GM23338 (cell line): Measurements from ENCODE around the gene MED1. TPM values are rescaled to one million over a fixed set of nuclear protein-coding genes. Genes with fewer than 3 reads are reported as not detected.

Experiments used
- ATAC-seq: fragments of 200-7000 bp; cut with Tn5 transposase; 3 replicates; pipeline ENCODE4 v1.9.1; 2020
- DNase-seq: peaks from one replicate; pipeline ENCODE4 v3.0.0-alpha.2; 2015; ENCODE audit warnings: low spot score
- H2AFZ ChIP-seq: fragments of 200-600 bp; sonication (generic); 2 replicates; pipeline ENCODE4 v1.8.0; 2016; ENCODE audit warnings: antibody characterized with exemption, mild to moderate bottlenecking, moderate library complexity
- H3F3A ChIP-seq: fragments of 200-600 bp; sonication (generic); replicated peaks from 2 replicates; pipeline ENCODE4 v1.8.0; 2017; ENCODE audit warnings: antibody characterized with exemption, mixed run types, low read depth
- H3K27ac ChIP-seq: fragments of 200-600 bp; sonication (generic); 2 replicates; pipeline ENCODE4 v1.6.1; 2016; ENCODE audit warnings: low read depth
- H3K27me3 ChIP-seq: fragments of 200-600 bp; sonication (generic); 2 replicates; pipeline ENCODE4 v1.8.0; 2016; ENCODE audit warnings: mild to moderate bottlenecking, mixed run types, moderate library complexity; ENCODE audit not compliant: insufficient read depth
- H3K36me3 ChIP-seq: fragments of 200-600 bp; sonication (generic); 2 replicates; pipeline ENCODE4 v1.8.0; 2016; ENCODE audit warnings: mild to moderate bottlenecking; ENCODE audit not compliant: insufficient read depth
- H3K4me1 ChIP-seq: fragments of 200-600 bp; sonication (generic); 2 replicates; pipeline ENCODE4 v1.8.0; 2016; ENCODE audit warnings: mild to moderate bottlenecking, moderate library complexity; ENCODE audit not compliant: insufficient read depth
- H3K4me2 ChIP-seq: fragments of 200-600 bp; sonication (generic); 2 replicates; pipeline ENCODE4 v1.7.1; 2017; ENCODE audit warnings: mixed run types
- H3K4me3 ChIP-seq: fragments of 200-600 bp; sonication (generic); 2 replicates; pipeline ENCODE4 v1.6.1; 2016; ENCODE audit warnings: mixed run types
- H3K79me2 ChIP-seq: fragments of 200-600 bp; sonication (generic); replicated peaks from 2 replicates; pipeline ENCODE4 v1.8.0; 2017; ENCODE audit warnings: mild to moderate bottlenecking; ENCODE audit not compliant: insufficient read depth
- H3K9me2 ChIP-seq: fragments of 200-600 bp; sonication (generic); 2 replicates; pipeline ENCODE4 v1.8.0; 2017; ENCODE audit not compliant: insufficient read depth
- H4K20me1 ChIP-seq: fragments of 200-600 bp; sonication (generic); replicated peaks from 2 replicates; pipeline ENCODE4 v1.8.0; 2017; ENCODE audit warnings: mild to moderate bottlenecking; ENCODE audit not compliant: insufficient read depth
- H3K27ac Mint-ChIP-seq: 2 replicates; pipeline ENCODE4 v1.8.0; 2020; ENCODE audit warnings: inconsistent platforms, mild to moderate bottlenecking, moderate library complexity, mixed read lengths
- H3K27me3 Mint-ChIP-seq: 3 replicates; pipeline ENCODE4 v1.8.0; 2022; ENCODE audit warnings: low read depth, mild to moderate bottlenecking, moderate library complexity, mixed read lengths, inconsistent platforms; ENCODE audit not compliant: insufficient read depth, poor library complexity
- H3K36me3 Mint-ChIP-seq: 3 replicates; pipeline ENCODE4 v1.8.0; 2021; ENCODE audit warnings: low read depth, mild to moderate bottlenecking, inconsistent platforms, moderate library complexity, mixed read lengths
- H3K4me1 Mint-ChIP-seq: 3 replicates; pipeline ENCODE4 v1.8.0; 2020; ENCODE audit warnings: mild to moderate bottlenecking, inconsistent platforms, mixed read lengths
- H3K4me3 Mint-ChIP-seq: 3 replicates; pipeline ENCODE4 v1.8.0; 2021; ENCODE audit warnings: moderate library complexity, mild to moderate bottlenecking, inconsistent platforms, mixed read lengths
- H3K9me3 Mint-ChIP-seq: 3 replicates; pipeline ENCODE4 v1.8.0; 2020; ENCODE audit warnings: moderate library complexity, mild to moderate bottlenecking, inconsistent platforms, mixed read lengths
- CTCF ChIP-seq, 2 experiments: fragments of 200-600 bp in 1 of 2; sonication (generic) in 1 of 2; conservative IDR thresholded peaks; 2 replicates each; pipeline versions ENCODE4 v1.5.1 to v1.6.1; 2016 to 2017; ENCODE audit warnings: antibody characterized with exemption in 2 of 2, low read depth in 2 of 2, mild to moderate bottlenecking in 2 of 2, moderate library complexity in 1 of 2
- EZH2 ChIP-seq: fragments of 200-600 bp; sonication (generic); IDR thresholded peaks from one replicate; pipeline ENCODE4 v1.8.0; 2017; ENCODE audit warnings: antibody characterized with exemption, mild to moderate bottlenecking, low read depth; ENCODE audit not compliant: unreplicated experiment
- NANOG ChIP-seq: IDR thresholded peaks from 2 replicates; pipeline ENCODE4 v1.6.1; 2016; ENCODE audit warnings: antibody characterized with exemption, borderline replicate concordance
- REST ChIP-seq: IDR thresholded peaks from one replicate; pipeline ENCODE4 v1.6.1; 2018; ENCODE audit warnings: antibody characterized with exemption; ENCODE audit not compliant: unreplicated experiment
- STAT1 ChIP-seq: IDR thresholded peaks from one replicate; pipeline ENCODE4 v1.6.1; 2016; ENCODE audit warnings: antibody characterized with exemption; ENCODE audit not compliant: unreplicated experiment
- ZNF114 ChIP-seq: fragments of 250-450 bp; sonication (Bioruptor Pico); IDR thresholded peaks from 2 replicates; pipeline ENCODE4 v1.5.0; 2020; ENCODE audit warnings: mild to moderate bottlenecking, moderate library complexity
- polyA plus RNA-seq: library from polyadenylated mRNA; unstranded; fragments of >200 nt; fragmentation: Nextera tagmentation; extraction: Ambion mirVana; gene quantifications from 2 replicates; pipeline ENCODE4 v1.2.1, GENCODE V29; 2016
- total RNA-seq: library from RNA; depleted of rRNA; stranded (reverse); fragments of >200 nt; shearing (Covaris generic); gene quantifications from 2 replicates; pipeline ENCODE4 v1.2.3, GENCODE V29; 2014
- TF ChIP-seq, protein P1 (sequence below): fragments of 250-450 bp; sonication (Bioruptor Pico); IDR thresholded peaks from 2 replicates; pipeline ENCODE4 v1.5.0; 2020; ENCODE audit warnings: mild to moderate bottlenecking, moderate library complexity

The MED1 gene
- total and polyA plus RNA-seq, 2 experiments from 2014 or later, result 19.0 to 42.3 TPM

DNA sequence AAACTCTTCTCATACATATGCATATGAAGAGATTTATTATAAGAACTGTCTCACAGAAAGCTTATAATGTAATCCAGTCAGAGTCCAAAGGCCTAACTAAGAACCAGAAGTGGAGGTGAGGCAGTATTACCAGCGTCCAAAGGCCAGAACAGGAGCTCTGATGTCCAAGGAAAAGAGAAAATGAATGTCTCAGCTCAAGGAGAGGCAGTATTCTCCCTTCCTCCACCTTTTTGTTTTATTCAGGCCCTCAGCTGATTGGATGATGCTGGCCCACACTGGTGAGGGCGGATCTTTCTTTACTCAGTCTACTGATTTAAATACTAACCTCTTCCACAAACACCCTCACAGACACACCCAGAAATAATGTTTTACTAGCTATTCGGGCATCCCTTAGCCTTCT, 93.1 kb downstream of the MED1 start (continued):
- TF ChIP-seq, protein P1, sequence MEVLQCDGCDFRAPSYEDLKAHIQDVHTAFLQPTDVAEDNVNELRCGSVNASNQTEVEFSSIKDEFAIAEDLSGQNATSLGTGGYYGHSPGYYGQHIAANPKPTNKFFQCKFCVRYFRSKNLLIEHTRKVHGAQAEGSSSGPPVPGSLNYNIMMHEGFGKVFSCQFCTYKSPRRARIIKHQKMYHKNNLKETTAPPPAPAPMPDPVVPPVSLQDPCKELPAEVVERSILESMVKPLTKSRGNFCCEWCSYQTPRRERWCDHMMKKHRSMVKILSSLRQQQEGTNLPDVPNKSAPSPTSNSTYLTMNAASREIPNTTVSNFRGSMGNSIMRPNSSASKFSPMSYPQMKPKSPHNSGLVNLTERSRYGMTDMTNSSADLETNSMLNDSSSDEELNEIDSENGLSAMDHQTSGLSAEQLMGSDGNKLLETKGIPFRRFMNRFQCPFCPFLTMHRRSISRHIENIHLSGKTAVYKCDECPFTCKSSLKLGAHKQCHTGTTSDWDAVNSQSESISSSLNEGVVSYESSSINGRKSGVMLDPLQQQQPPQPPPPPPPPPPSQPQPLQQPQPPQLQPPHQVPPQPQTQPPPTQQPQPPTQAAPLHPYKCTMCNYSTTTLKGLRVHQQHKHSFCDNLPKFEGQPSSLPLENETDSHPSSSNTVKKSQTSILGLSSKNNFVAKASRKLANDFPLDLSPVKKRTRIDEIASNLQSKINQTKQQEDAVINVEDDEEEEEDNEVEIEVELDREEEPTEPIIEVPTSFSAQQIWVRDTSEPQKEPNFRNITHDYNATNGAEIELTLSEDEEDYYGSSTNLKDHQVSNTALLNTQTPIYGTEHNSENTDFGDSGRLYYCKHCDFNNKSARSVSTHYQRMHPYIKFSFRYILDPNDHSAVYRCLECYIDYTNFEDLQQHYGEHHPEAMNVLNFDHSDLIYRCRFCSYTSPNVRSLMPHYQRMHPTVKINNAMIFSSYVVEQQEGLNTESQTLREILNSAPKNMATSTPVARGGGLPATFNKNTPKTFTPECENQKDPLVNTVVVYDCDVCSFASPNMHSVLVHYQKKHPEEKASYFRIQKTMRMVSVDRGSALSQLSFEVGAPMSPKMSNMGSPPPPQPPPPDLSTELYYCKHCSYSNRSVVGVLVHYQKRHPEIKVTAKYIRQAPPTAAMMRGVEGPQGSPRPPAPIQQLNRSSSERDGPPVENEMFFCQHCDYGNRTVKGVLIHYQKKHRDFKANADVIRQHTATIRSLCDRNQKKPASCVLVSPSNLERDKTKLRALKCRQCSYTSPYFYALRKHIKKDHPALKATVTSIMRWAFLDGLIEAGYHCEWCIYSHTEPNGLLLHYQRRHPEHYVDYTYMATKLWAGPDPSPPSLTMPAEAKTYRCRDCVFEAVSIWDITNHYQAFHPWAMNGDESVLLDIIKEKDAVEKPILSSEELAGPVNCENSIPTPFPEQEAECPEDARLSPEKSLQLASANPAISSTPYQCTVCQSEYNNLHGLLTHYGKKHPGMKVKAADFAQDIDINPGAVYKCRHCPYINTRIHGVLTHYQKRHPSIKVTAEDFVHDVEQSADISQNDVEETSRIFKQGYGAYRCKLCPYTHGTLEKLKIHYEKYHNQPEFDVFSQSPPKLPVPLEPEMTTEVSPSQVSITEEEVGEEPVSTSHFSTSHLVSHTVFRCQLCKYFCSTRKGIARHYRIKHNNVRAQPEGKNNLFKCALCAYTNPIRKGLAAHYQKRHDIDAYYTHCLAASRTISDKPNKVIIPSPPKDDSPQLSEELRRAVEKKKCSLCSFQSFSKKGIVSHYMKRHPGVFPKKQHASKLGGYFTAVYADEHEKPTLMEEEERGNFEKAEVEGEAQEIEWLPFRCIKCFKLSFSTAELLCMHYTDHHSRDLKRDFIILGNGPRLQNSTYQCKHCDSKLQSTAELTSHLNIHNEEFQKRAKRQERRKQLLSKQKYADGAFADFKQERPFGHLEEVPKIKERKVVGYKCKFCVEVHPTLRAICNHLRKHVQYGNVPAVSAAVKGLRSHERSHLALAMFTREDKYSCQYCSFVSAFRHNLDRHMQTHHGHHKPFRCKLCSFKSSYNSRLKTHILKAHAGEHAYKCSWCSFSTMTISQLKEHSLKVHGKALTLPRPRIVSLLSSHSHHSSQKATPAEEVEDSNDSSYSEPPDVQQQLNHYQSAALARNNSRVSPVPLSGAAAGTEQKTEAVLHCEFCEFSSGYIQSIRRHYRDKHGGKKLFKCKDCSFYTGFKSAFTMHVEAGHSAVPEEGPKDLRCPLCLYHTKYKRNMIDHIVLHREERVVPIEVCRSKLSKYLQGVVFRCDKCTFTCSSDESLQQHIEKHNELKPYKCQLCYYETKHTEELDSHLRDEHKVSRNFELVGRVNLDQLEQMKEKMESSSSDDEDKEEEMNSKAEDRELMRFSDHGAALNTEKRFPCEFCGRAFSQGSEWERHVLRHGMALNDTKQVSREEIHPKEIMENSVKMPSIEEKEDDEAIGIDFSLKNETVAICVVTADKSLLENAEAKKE (CRISPR knock-in tag), result no peak
- TF ChIP-seq ZNF114 (CRISPR knock-in tag) (no peak), NANOG (no peak)

DNA sequence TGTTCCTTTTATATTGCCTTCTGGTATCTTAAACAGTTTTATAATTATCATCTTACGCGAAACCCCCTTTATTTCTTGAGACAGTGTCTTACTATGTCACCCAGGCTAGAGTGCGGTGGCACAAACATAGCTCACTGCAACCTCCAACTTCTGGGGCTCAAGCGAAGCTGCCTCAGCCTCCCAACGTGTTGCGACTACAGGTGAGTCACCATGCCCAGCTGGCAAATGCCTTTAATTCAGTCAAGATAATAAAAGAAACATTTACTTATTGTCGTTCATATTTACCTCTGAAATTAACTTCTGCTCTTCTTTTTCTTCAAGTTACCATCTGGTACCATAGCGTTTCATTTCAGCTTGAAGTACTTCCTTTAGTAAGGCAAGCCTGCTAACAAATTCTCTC, 93.6 kb downstream of the MED1 start:
- Mint-ChIP-seq H3K36me3 (no peaks in the 10 kb centered on the region), H3K4me1 (peaks cover 7% of the 10 kb centered on the region; the same call in 2 of the 3 replicates), H3K27me3 (no peaks in the 10 kb centered on the region), H3K4me3 (no peak overlapping the region), H3K27ac (no peak overlapping the region; the same call in 1 of the 2 replicates), H3K9me3 (no peaks in the 10 kb centered on the region)
- 0 out of 2 replicates have a peak, but pooled peaks cover 3% of the 10 kb centered on the region for H3K4me1 ChIP-seq
- H3K79me2 ChIP-seq, result no peaks in the 10 kb centered on the region
- no peaks in the 10 kb centered on the region for H3K27me3 ChIP-seq
- no peaks in the 10 kb centered on the region for H4K20me1 ChIP-seq
- H2AFZ ChIP-seq, result no peak overlapping the region
- no peak overlapping the region for H3K27ac ChIP-seq
- H3K4me3 ChIP-seq, result no peak overlapping the region
- ATAC-seq, result no peak
- 0 out of 2 replicates have a peak, but pooled peaks cover 3% of the 10 kb centered on the region for H3F3A ChIP-seq
- no peak for DNase-seq
- no peaks in the 10 kb centered on the region for H3K36me3 ChIP-seq
- H3K9me2 ChIP-seq, result no peaks in the 10 kb centered on the region
- H3K4me2 ChIP-seq, result no peak overlapping the region
- TF ChIP-seq EZH2, result no peak
- TF ChIP-seq CTCF (conservative IDR thresholded peaks at IDR 0.05; ENCODE audit: low read depth in 2 of 2), result no peak
- TF ChIP-seq REST, result no peak
- no peak for TF ChIP-seq STAT1
